IPS-15b (cell line): ENCODE data around the gene PIF1.

Experiments used
- H3K27me3 ChIP-seq: one replicate; pipeline ENCODE4 v1.6.1; 2013; ENCODE audit warnings: low read length; ENCODE audit not compliant: control insufficient read depth, insufficient read depth
- H3K36me3 ChIP-seq: one replicate; pipeline ENCODE4 v1.6.1; 2013; ENCODE audit warnings: low read length; ENCODE audit not compliant: control insufficient read depth, insufficient read depth
- H3K4me1 ChIP-seq: one replicate; pipeline ENCODE4 v1.6.1; 2013; ENCODE audit warnings: mild to moderate bottlenecking, low read length; ENCODE audit not compliant: control insufficient read depth, insufficient read depth
- H3K4me3 ChIP-seq: one replicate; pipeline ENCODE4 v1.5.1; 2013; ENCODE audit warnings: low read depth, low read length
- H3K9ac ChIP-seq: one replicate; pipeline ENCODE4 v1.6.1; 2013; ENCODE audit warnings: low read depth, mild to moderate bottlenecking, low read length
- H3K9me3 ChIP-seq: one replicate; pipeline ENCODE4 v1.6.1; 2013; ENCODE audit warnings: mild to moderate bottlenecking, low read length; ENCODE audit not compliant: control insufficient read depth, insufficient read depth

The PIF1 gene

DNA sequence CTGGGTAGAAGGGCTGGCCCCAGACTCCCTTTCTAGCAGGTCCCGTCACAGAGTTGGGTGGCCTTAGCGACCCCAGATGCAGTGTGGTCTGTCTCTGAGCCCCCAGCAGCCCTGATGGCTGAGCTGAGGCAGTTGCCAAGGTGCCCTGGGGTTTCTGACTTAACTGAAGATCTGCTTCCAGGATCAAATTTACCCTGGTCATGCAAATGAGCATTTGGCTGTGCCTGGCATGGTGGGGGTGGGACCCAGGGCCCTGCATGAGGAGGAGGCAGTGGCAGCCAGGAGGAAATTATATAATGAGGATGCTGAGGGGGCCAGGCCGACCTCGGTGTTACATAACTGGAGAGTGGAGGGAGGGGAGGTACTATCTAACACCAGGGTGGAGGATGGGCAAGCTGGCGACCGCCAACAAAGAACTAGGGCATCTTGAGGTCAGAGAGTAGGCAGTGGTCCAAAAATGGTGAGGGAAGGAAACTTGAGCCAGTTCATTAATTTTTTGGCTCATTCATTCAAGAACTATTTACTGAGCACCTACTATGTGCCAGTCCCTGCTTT, 32.7 kb upstream of the PIF1 start:
- Histone ChIP-seq H3K4me1 (peaks cover 17% of the 10 kb centered on the region), H3K27me3 (no peaks in the 10 kb centered on the region), H3K36me3 (peaks cover 51% of the 10 kb centered on the region), H3K4me3 (no peak overlapping the region), H3K9me3 (no peaks in the 10 kb centered on the region), H3K9ac (peak overlapping the region; percentile 12)

DNA sequence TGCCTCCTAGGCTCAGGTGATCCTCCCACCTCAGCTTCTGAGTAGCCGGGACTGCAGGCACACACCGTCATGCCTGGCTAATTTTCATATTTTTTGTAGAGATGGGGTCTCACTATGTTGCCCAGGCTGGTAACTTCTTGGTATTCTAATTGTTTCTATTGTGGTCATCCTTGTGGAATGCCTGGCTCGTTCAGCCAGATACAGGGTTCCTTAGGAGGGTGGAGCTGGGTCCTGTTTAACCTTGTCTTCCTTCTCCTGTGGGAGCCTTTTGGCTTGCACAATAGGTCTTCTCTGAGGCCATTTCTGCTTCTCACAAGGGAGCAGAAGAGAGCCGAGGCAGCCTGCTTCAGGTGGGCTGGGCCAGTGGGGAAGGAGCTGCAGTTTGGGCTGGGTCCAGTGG, 32.0 kb upstream of the PIF1 start:
- H3K9ac ChIP-seq, result peak overlapping the region; percentile 12
- H3K36me3 ChIP-seq, result peaks cover 51% of the 10 kb centered on the region

DNA sequence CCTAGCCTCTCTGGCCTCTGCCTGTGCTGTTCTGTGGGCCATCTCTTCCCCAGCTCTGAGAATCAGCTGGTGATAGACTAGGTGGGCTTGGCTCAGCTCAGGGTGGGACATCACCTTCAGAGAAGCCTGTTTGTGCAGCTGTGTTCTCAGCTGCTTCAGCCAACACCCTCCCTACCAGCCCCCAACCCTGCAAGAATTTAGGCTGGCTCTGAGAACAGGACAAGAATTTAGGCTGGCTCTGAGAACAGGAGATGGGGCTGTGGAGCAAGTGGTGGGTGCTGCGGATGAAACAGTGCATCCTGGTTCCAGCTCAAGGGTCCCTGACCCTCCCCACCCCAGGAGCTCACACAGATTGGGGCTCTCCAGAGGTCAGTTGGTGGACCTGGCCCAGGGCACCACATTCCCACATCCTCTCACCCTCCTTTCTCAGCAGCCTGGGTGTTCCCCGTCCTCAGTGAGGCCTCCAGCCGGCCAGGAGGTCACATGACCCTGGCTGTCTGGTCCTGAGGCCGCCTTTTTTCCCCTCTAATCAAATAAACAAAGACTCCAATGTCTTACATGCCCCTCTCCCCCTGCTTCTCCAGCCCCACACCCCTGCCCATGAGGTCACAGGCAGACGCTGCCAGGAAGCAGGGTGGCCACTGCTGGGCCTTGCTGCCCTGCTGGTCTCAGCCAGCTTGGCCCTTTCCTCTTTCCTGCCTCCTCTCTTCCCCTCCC, 31.1 kb upstream of the PIF1 start:
- peaks cover 13% of the 10 kb centered on the region for H3K4me1 ChIP-seq

More for the DNA sequence above, 32.0 kb upstream of the PIF1 start:
- no peak overlapping the region for H3K4me3 ChIP-seq
- H3K27me3 ChIP-seq, result no peaks in the 10 kb centered on the region
- no peaks in the 10 kb centered on the region for H3K9me3 ChIP-seq
- peaks cover 16% of the 10 kb centered on the region for H3K4me1 ChIP-seq

GRCh38 chr15:64855205-64855975, 29.9 kb upstream of the PIF1 start:
- no peak overlapping the region for H3K9ac ChIP-seq
- H3K4me1 ChIP-seq, result peaks cover 20% of the 10 kb centered on the region
- no peak overlapping the region for H3K4me3 ChIP-seq
- no peaks in the 10 kb centered on the region for H3K27me3 ChIP-seq
- no peaks in the 10 kb centered on the region for H3K9me3 ChIP-seq
- H3K36me3 ChIP-seq, result peaks cover 41% of the 10 kb centered on the region

More for the DNA sequence above, 31.1 kb upstream of the PIF1 start:
- Histone ChIP-seq H3K36me3 (peaks cover 48% of the 10 kb centered on the region), H3K9me3 (no peaks in the 10 kb centered on the region), H3K4me3 (no peak overlapping the region), H3K9ac (peak overlapping the region; percentile 37), H3K27me3 (no peaks in the 10 kb centered on the region)

- H3K36me3 ChIP-seq, result peaks cover 37% of the 10 kb centered on the region
- no peak overlapping the region for H3K9ac ChIP-seq
- no peaks in the 10 kb centered on the region for H3K9me3 ChIP-seq
- H3K27me3 ChIP-seq, result no peaks in the 10 kb centered on the region
- H3K4me3 ChIP-seq, result no peak overlapping the region
- H3K4me1 ChIP-seq, result peaks cover 21% of the 10 kb centered on the region
Measured at GRCh38 chr15:64854526-64854925, 29.1 kb upstream of the PIF1 start.

GRCh38 chr15:64854041-64854440, 28.6 kb upstream of the PIF1 start:
- no peaks in the 10 kb centered on the region for H3K9me3 ChIP-seq
- H3K27me3 ChIP-seq, result no peaks in the 10 kb centered on the region
- H3K4me3 ChIP-seq, result no peak overlapping the region
- H3K4me1 ChIP-seq, result peaks cover 21% of the 10 kb centered on the region
- H3K36me3 ChIP-seq, result peaks cover 35% of the 10 kb centered on the region
- no peak overlapping the region for H3K9ac ChIP-seq

- no peaks in the 10 kb centered on the region for H3K27me3 ChIP-seq
- H3K4me3 ChIP-seq, result no peak overlapping the region
- H3K4me1 ChIP-seq, result peaks cover 25% of the 10 kb centered on the region
- no peak overlapping the region for H3K9ac ChIP-seq
- no peaks in the 10 kb centered on the region for H3K9me3 ChIP-seq
- peaks cover 37% of the 10 kb centered on the region for H3K36me3 ChIP-seq
Measured at GRCh38 chr15:64851503-64851840, 26.0 kb upstream of the PIF1 start.

DNA sequence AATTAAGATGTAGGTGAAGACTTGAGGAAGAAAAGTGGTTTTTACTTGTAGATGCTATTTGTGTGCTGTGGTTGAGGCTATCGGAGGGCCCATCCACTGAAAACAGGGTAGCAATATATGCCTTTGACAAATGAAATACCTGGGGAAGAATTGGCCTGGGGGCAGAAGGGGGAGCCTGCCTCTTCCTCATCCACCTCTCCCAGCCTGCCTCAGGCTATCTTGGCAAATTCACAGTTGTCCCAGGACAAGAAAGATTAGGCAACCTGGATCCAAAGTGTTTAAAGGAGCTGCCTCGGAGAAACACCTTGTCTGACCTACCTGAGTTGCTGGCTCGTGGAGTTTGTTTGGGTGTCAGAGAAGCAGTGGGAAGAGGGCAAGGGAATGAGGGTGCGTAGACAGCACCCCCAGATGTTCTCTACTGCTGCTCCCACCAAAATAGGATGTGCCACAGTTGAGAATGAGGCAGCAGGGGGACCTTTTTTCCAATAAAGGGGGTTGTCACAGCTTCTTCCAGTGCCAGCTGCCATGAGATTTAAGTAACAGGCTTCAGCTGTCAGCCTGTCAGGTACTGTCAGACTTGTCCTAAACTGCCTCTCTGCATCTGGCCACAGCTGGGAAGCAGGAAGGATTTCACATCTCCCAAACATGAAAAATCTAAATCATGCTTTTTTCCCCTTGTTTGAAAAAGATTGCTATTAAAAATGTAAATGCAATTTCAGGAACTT, 25.5 kb upstream of the PIF1 start:
- Histone ChIP-seq H3K4me1 (peaks cover 22% of the 10 kb centered on the region), H3K27me3 (no peaks in the 10 kb centered on the region), H3K36me3 (peaks cover 35% of the 10 kb centered on the region), H3K9ac (no peak overlapping the region), H3K4me3 (no peak overlapping the region), H3K9me3 (no peaks in the 10 kb centered on the region)

DNA sequence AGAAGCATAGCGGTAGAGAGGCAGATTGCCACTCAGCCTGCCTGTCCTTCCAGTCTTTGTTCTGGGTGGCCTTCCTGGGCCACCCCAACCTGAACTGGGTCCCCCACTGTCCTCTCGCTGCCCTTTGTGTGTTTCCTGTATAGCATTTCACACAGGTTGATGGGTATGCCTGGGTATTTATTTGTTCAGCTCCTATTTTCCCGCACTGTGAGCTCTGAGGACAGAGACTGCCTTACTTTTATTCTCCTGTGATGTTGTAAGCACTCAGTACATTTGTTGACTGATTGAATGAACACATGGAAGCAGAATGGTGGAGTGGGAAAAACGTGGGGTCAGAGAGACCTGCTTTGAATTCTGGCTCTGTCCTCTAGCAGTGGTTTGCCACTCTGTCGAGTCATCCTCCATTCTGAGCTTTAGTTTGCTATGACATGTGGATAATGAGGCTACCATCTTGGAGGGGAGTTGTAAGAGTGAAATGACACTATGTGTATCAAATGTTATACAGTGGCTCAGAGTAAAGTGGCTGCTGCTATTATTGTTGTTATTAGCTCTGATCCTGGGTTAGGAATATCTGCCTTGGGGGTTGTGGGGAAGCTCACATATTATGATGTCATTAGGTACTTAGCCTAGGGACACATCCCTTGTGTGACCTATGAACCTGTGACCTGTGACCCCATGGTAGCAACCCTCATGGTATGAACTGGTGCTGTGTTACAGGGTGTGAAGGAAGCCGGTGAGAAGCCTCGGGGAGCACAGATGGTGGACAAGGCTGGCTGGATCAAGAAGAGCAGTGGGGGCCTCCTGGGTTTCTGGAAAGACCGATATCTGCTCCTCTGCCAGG, 22.6 kb upstream of the PIF1 start:
- Histone ChIP-seq H3K9me3 (no peaks in the 10 kb centered on the region), H3K36me3 (peaks cover 18% of the 10 kb centered on the region), H3K9ac (no peak overlapping the region), H3K4me1 (peaks cover 30% of the 10 kb centered on the region), H3K4me3 (no peak overlapping the region), H3K27me3 (no peaks in the 10 kb centered on the region)

GRCh38 chr15:64847448-64847847, 22.0 kb upstream of the PIF1 start:
- no peaks in the 10 kb centered on the region for H3K9me3 ChIP-seq
- peaks cover 18% of the 10 kb centered on the region for H3K36me3 ChIP-seq
- H3K4me1 ChIP-seq, result peaks cover 35% of the 10 kb centered on the region
- H3K9ac ChIP-seq, result no peak overlapping the region
- no peaks in the 10 kb centered on the region for H3K27me3 ChIP-seq
- H3K4me3 ChIP-seq, result no peak overlapping the region

DNA sequence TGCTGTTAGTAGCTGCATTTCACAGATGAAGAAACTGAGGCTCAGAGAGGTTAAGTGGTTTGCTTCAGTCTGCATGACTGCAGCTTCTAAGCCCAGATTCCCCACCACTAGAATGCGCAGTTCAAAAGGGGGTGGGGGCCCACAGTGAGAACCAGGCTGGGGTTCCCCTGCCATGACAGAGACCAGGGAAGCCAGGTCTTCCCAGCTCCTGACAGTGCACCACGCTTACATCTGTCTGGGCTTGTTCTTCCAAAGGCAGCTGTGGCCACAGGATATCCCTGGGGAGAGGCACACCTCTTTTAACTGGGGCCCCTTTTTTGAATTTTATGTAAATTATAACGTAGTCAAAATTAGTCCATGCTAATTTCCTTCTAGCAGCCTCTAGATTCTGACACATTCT, 21.6 kb upstream of the PIF1 start:
- Histone ChIP-seq H3K9me3 (no peaks in the 10 kb centered on the region), H3K4me1 (peaks cover 34% of the 10 kb centered on the region), H3K4me3 (no peak overlapping the region), H3K27me3 (no peaks in the 10 kb centered on the region), H3K36me3 (peaks cover 18% of the 10 kb centered on the region), H3K9ac (no peak overlapping the region)
